HL-60 (cell line): ENCODE measurements around the gene RTN4.

ENCODE experiments used
- DNase-seq, 2 experiments: peaks; one replicate each; pipeline ENCODE4 v3.0.0-alpha.2; 2010 to 2020; ENCODE audit warnings: low read depth in 1 of 2, low spot score in 1 of 2
- H3K27ac ChIP-seq: fragments of 250-450 bp; sonication (Bioruptor Pico); replicated peaks from 2 replicates; pipeline ENCODE4 v1.5.1; 2020; ENCODE audit warnings: mild to moderate bottlenecking, moderate library complexity
- H3K27me3 ChIP-seq: fragments of 250-450 bp; sonication (Bioruptor Pico); 2 replicates; pipeline ENCODE4 v1.5.1; 2021; ENCODE audit warnings: mild to moderate bottlenecking, moderate library complexity; ENCODE audit not compliant: insufficient read depth, poor library complexity, severe bottlenecking
- H3K4me3 ChIP-seq: replicated peaks from 2 replicates; pipeline ENCODE4 v1.5.1; 2011; ENCODE audit warnings: mild to moderate bottlenecking, control low read depth, low read length; ENCODE audit not compliant: insufficient read depth
- GABPA ChIP-seq: IDR thresholded peaks from 2 replicates; pipeline ENCODE4 v1.6.1; 2012; ENCODE audit warnings: low read depth
- POLR2AphosphoS5 ChIP-seq: IDR thresholded peaks from 2 replicates; pipeline ENCODE4 v1.6.1; 2012; ENCODE audit warnings: low read depth
- SPI1 ChIP-seq: IDR thresholded peaks from 2 replicates; pipeline ENCODE4 v1.6.1; 2012; ENCODE audit warnings: low read depth, mild to moderate bottlenecking, borderline replicate concordance
- TF ChIP-seq, protein P1 (sequence below): IDR thresholded peaks from 2 replicates; pipeline ENCODE4 v1.6.1; 2012; ENCODE audit warnings: low read depth; ENCODE audit not compliant: insufficient replicate concordance
- TF ChIP-seq, protein P2 (sequence below): IDR thresholded peaks from one replicate; pipeline ENCODE4 v1.5.1; 2011; ENCODE audit warnings: low read length, control low read depth, inconsistent platforms; ENCODE audit not compliant: insufficient read depth

Gene RTN4

DNA sequence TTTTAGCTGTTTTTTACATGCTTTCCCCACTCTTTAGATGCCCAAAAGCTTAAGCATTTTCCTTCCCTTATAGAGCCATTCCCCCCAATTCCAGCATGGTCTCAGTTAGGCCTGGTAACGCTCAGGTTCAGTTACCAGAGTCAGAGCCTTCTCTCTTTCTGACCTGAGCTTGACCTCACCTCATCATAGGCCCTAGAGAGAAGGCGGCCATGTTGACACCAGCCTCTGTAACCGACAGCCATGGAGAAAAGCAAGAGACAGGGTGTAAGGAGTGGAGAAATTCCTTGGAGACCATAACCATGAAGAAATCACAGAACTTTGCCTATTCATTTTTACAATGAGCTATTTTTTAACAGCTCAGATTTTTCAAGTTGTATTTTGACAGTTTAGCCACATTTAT, 99.4 kb downstream of the RTN4 start:
- no peak overlapping the region for H3K4me3 ChIP-seq
- no peaks in the 10 kb centered on the region for H3K27me3 ChIP-seq
- TF ChIP-seq, protein P1, sequence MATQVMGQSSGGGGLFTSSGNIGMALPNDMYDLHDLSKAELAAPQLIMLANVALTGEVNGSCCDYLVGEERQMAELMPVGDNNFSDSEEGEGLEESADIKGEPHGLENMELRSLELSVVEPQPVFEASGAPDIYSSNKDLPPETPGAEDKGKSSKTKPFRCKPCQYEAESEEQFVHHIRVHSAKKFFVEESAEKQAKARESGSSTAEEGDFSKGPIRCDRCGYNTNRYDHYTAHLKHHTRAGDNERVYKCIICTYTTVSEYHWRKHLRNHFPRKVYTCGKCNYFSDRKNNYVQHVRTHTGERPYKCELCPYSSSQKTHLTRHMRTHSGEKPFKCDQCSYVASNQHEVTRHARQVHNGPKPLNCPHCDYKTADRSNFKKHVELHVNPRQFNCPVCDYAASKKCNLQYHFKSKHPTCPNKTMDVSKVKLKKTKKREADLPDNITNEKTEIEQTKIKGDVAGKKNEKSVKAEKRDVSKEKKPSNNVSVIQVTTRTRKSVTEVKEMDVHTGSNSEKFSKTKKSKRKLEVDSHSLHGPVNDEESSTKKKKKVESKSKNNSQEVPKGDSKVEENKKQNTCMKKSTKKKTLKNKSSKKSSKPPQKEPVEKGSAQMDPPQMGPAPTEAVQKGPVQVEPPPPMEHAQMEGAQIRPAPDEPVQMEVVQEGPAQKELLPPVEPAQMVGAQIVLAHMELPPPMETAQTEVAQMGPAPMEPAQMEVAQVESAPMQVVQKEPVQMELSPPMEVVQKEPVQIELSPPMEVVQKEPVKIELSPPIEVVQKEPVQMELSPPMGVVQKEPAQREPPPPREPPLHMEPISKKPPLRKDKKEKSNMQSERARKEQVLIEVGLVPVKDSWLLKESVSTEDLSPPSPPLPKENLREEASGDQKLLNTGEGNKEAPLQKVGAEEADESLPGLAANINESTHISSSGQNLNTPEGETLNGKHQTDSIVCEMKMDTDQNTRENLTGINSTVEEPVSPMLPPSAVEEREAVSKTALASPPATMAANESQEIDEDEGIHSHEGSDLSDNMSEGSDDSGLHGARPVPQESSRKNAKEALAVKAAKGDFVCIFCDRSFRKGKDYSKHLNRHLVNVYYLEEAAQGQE: no peak
- TF ChIP-seq POLR2AphosphoS5 (no peak), GABPA (no peak), SPI1 (no peak)
- TF ChIP-seq, protein P2, sequence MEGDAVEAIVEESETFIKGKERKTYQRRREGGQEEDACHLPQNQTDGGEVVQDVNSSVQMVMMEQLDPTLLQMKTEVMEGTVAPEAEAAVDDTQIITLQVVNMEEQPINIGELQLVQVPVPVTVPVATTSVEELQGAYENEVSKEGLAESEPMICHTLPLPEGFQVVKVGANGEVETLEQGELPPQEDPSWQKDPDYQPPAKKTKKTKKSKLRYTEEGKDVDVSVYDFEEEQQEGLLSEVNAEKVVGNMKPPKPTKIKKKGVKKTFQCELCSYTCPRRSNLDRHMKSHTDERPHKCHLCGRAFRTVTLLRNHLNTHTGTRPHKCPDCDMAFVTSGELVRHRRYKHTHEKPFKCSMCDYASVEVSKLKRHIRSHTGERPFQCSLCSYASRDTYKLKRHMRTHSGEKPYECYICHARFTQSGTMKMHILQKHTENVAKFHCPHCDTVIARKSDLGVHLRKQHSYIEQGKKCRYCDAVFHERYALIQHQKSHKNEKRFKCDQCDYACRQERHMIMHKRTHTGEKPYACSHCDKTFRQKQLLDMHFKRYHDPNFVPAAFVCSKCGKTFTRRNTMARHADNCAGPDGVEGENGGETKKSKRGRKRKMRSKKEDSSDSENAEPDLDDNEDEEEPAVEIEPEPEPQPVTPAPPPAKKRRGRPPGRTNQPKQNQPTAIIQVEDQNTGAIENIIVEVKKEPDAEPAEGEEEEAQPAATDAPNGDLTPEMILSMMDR: no peak
- no peak for DNase-seq
- no peak overlapping the region for H3K27ac ChIP-seq

DNA sequence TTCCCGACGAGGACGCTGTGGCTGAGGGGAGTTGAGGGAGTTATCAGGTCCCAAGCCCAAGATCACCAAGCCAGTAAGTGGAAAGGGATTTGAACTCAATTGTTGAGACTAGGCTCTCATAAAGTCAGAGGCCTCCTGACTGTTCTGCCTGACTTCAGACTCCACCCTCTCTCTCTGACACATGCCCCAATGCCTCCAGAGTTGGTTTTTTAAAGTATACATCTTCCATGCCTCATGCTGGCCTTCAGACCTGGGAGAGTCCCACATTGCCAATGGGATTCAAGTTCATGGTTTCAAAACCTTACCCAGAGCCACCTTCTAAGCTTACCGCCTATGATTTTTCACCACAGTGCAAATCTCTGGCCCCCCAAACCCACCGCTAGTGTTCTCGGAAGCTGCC, 100.8 kb downstream of the RTN4 start:
- no peak overlapping the region for H3K27ac ChIP-seq
- H3K4me3 ChIP-seq: no peak overlapping the region
- H3K27me3 ChIP-seq: no peaks in the 10 kb centered on the region
- DNase-seq: no peak
- TF ChIP-seq, protein P1: no peak
- TF ChIP-seq SPI1: no peak
- TF ChIP-seq POLR2AphosphoS5: no peak
- TF ChIP-seq, protein P2: no peak
- no peak for TF ChIP-seq GABPA

DNA sequence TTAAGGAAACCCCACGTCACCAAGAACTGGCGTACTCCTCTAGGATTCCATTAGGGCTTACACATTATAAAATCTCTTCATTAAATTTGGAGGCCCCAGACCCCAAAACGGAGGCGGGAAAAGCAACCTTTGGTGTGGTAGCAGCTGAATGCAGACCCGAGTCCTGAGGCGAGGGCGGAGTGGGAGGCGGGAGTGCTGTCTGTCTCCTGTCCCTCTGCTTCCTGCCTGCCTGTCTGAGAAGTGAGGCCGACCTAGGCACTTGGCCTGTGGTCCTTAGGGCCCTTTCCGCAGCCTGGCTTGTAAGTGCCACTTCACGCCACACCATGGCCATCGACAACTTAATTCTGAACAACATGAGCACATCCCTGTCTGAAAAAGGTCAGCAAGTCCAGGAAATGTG, 102.1 kb downstream of the RTN4 start:
- H3K4me3 ChIP-seq: no peak overlapping the region
- no peak overlapping the region for H3K27ac ChIP-seq
- H3K27me3 ChIP-seq: no peaks in the 10 kb centered on the region
- TF ChIP-seq GABPA: no peak
- DNase-seq: no peak

DNA sequence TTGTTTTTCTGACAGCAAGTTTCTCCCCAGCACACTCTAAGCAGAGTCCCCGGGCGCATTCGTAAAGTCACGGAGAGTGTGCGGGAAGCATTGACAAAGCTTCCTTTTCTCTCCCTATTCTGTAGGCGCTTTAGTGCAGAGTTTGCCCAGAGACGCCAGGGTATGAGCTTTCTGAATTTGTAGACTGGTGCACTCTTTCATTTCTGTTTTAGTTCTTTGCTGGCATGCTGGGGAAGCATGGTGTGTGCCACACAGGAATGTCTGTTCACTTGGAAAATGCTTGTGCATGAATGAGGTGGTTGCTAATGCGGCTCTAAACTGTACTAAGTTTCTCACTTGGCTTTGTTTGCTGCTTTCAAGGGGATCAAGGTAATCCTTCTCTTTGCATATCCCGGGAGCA, 102.6 kb downstream of the RTN4 start:
- H3K4me3 ChIP-seq: no peak overlapping the region
- no peaks in the 10 kb centered on the region for H3K27me3 ChIP-seq
- H3K27ac ChIP-seq: no peak overlapping the region
- DNase-seq: no peak
- no peak for TF ChIP-seq POLR2AphosphoS5
- TF ChIP-seq, protein P1: no peak
- TF ChIP-seq SPI1: no peak
- no peak for TF ChIP-seq GABPA
- TF ChIP-seq, protein P2: no peak
